Activated CD8-positive, alpha-beta memory T cell treated with anti-CD3 and anti-CD28 coated beads for 36 hours (primary cell): Measurements from ENCODE around the gene PROKR2. TPM values are rescaled to one million over a fixed set of nuclear protein-coding genes. Genes with fewer than 3 reads are reported as not detected.

Experiments used
- CTCF ChIA-PET: fragments of 350-600 bp; sonication (Branson Sonifier 250); formaldehyde crosslinking; loops from one replicate; lab custom pipeline; 2021; ENCODE audit warnings: antibody characterized with exemption; lab: Charles Lee
- POLR2A ChIA-PET: fragments of 350-600 bp; sonication (Branson Sonifier 250); formaldehyde crosslinking; loops from one replicate; lab custom pipeline; 2021; ENCODE audit warnings: antibody characterized with exemption; lab: Charles Lee
- total RNA-seq, 2 experiments: library from RNA; stranded (reverse); gene quantifications; one replicate each; pipeline ENCODE4 v1.2.3, GENCODE V29; 2021

PROKR2 gene
- under 1 TPM in 1 of 2 experiments, not detected in 1; 0.15 TPM for total RNA-seq

DNA sequence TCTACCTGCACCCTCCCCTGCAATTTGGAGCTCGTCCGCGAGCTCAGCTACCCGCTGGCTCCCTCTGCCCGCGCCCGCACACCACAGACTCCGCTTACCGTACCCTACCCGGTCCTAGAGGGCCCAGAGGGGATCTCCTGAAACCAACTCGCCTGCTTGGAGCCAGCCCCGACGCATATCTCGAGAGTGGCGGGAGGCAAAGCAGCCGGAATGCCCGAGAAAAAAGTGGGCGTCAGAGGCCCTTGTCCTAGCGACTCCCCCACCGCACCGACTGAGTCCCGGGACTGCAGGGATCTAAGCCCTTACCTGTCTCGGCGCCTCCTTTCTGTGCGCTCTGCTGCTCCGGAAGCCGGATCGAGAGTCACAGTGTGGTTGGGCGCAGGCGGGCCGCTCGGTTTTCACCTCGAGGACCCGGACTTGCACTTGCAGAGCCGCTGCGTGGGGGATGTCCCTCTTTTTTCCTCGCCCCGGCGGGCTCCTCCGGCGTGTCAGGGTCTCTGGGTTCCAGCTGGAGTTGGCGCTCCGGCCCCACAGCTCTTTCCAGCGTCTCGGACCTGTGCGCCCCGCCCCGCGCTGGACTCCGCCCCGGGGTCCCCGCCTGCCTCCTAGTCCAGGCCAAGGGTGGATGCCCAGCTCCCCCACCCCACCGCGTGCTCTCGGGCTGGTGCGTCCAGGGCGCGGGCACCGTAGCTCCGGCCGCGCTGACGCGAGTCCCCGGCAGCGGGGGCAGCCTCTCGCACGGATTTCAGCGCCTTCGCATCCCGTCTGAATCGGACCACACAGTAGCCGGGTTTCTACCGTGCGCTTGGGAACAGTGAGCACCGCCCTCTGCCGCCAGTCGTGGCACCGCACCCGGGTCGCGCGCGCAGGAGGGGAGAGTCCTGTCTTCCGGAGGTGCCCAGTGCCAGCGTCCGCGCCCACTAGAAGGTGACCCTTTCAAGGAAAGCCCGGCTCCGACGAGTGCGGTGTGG, at the start of gene PROKR2:
PROKR2 (minus strand) TSS at position 767 of the 971 bp plus-strand sequence. CDS start 2,585 bp downstream, outside the sequence.
- POLR2A ChIA-PET: no interaction called here
- CTCF ChIA-PET: interaction anchor here (1.3 kb wide), 1 partner anchor 10 kb away, joined by 3 read pairs; no protein-coding TSS in a partner anchor

DNA sequence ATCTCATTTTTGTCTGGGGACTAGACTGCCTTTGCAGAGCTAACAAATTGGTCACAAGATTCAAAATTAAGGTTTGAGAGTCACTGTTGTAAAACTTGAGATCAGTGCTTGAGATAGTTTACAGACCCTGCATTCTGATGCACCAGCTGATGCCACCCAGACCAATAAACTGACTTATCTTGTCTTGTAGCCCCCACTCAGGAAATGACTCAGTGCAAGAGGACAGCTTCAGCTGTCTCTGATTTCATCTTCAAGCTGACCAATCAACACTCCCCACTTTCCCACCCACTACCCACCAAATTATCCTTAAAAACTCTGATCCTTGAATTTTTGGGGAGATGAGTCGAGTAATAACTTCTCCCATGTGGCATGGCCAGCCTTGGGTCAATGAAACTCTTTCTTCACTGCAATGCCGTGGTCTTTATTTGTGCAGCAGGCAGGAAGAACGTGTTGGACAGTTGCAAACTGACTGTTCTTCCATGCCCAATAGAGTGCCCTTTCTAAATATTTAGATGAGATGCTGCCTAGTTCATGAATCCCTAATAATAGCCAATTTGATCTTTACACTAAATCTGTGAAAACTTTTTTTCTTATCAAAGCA, 48.3 kb upstream of the PROKR2 start:
- ChIA-PET POLR2A (no interaction called here), CTCF (no interaction called here)

DNA sequence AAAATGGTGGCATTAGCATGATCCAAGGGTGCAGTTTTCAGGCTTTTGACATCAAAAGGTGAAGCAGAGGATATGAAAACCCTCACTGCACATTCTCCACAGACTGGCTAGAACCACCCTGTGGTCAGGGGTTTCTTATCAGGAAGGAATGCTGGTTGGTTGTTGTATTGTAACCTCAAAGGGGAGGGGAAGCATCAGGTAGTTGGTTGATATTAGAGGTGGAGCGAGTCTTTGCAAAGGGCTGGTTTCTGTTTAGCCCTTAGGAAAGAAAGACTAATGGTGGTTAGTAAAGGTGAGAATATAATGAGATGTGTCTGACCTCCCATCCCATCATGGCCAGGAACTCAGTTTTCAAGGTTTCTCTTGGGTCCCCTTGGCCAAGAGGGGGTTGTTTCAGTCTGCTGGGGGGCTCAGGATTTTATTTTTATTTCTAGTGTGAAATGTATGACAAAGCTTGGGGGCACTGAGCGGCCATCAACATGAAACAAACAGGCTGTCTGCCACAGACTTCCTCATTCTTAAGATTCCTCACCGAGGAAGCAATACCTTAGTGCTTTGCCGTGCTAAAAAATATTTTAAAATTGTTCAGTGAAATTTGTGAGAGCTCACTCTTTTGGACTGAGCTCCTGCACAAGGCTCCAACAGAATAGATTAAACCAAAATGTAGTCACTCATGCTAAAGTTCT, 47.5 kb upstream of the PROKR2 start:
- CTCF ChIA-PET: no interaction called here
- POLR2A ChIA-PET: no interaction called here

DNA sequence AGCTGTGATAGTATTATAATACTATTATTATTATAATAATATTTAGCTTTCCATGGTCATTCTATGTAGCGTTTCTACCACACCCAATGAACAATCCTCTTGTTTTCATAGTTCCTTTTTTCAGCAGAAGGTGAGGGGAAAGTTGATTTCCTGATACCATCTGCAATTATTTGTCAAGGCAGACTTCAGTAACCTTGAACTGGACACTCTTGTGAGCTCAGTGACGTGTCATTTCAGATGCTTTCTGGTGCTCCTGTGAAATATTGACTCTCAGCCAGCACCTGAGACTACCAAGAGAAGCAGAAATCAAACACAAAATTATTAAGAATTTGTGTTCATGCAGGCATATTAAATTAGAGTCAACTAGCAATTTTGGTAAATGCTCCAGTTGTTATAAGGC, 46.0 kb upstream of the PROKR2 start:
- POLR2A ChIA-PET: no interaction called here
- CTCF ChIA-PET: no interaction called here

DNA sequence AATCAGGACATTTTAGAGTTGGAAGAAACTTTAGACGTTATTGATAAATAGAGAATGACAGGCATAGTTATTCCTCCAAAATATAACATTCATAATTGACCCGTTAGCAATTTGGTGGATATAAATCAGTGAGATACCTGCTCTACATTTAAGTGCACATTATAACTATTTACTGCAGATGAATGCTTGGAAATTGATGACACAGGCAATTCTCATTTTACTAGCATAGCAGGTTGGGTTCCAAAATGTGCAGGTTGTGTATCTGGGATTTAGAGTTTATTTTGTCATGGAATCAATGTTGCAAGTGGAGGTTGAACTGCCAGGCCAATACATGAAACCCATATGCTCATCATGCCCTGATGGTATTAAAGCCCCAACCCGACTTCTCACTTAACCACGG, 44.4 kb upstream of the PROKR2 start:
- POLR2A ChIA-PET: no interaction called here
- CTCF ChIA-PET: no interaction called here

DNA sequence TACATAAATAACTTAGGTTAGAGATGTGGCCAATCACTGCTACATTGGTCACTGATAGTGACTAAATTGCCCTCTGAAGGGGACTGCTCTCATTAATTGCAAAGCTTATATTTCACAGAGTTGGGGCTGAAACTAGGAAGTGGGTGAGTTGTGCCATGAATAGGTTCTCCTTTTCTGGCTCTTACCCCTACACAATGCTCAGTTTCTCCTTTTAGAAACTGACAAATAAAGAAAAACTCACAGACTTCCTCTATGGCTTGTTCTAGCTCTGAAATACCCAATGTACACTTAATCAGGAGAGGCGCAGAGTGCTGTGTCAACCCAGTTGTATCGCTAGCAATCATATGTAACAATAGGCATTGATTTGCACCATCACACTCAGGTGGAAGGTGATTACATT, 41.2 kb upstream of the PROKR2 start:
- CTCF ChIA-PET: no interaction called here
- POLR2A ChIA-PET: no interaction called here

DNA sequence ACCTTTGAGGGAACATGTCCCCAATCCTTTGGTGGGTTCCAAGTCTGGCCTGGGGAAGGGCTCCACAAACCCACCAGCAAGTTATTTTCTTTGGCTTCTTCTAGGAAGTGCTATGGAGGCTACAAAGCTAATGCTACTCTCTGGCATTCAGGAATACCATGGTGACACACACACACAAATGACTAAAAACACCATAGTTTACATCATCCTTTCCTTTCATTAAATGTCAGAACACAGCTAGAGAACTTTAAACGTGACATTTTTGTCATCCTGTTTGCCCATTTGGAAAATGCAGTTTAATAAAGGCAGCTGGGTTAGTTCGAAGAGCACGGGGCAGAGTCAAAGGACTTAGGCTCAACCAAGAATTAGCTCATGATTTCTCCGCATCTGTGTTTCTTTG, 40.2 kb upstream of the PROKR2 start:
- ChIA-PET POLR2A (no interaction called here), CTCF (no interaction called here)

DNA sequence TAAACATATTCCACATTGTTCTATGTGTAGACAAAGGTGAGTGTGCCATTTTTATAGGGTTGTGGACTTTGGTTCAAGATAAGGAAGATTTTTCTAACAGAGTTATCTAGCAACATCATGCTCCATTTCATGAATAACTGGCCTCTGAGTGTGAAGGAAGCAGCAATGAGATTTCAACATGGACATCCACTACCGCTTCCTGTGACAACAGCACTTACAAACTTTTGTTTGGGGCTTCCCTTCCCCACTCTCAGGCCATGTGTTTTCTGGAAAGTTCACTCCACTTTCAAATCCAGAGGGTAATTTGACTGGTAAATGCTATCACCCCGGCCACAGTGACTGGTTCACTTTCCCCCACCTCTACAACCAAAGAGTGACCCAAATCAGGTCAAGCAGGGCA, 38.1 kb upstream of the PROKR2 start:
- POLR2A ChIA-PET: no interaction called here
- CTCF ChIA-PET: no interaction called here

DNA sequence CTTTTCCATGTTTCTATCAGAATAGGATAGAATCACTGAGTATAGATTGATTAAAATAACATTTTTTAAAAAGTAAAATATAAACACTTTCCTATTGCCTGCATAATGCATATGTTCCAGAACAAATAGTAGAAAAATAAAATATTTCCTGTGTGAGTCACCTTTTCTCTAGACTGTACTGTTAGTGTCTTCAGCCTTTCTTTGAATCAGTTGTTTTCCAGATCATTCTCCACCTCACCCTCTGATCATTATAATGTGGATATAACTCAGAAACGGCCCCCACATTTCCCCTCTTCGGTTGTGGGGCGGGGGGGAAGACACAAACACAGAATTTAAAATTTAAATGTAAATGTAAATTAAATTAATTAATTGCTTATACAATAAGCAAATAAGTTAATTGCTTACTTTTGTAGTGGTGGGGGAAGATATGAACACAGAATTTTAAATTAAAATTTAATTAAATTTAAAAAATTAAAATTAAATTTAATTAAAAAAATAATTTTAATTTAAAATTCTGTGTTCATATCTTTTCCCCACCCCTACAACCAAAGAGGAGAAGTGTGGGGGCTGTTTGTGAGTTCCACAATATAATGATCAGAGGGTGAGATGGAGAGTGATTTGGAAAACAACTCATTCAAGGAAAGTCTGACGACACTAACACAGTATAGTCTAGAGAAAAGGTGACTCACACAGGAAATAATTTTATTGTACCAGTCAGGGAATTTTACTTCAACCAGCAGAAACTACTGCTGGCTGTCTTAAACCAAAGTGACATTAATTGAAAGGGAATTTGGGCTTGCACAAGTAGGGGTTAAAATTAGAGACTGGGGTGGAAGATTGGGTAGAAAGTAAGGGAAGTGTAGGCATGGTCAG, 37.1 kb upstream of the PROKR2 start:
- POLR2A ChIA-PET: no interaction called here
- CTCF ChIA-PET: no interaction called here

DNA sequence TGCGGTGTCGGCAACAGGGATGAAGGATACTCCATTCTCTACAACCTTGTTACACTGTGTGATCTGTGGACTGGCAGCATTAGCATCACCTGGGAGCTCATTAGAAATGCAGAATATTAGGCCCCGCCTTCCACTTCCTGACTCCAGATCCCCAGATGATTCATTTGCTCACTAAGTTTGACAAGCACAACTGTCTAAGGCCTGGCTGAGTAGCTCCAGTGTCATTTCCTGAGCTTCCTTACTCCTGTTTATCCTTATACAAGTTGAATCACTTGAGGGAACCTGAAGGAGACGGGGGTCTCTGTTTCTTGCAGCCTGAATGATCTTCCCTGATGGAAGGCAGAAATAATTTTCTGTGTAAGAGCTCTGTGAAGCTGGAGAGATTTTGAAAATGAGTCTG, 32.7 kb upstream of the PROKR2 start:
- ChIA-PET CTCF (interaction anchor here (0.6 kb wide), 1 partner anchor 137 kb away, joined by 3 read pairs; no protein-coding TSS in a partner anchor), POLR2A (no interaction called here)

DNA sequence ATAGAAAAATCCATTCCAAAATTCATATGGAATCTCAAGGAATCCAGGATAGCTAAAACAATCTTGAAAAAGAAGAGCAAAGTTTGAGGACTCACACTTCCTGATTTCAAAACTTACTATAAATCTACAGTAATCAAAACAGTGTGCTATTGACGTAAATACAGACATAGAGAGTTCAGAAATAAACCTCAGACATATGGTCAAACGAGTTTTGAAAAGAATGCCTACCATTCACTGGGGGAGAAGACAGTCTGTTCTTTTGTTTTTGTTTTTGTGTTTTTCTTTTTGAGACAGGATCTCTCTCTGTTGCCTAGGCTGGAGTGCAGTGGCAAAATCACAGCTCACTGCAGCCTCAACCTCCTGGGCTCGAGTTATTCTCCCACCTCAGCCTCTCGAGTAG, 25.3 kb upstream of the PROKR2 start:
- ChIA-PET POLR2A (no interaction called here), CTCF (no interaction called here)

DNA sequence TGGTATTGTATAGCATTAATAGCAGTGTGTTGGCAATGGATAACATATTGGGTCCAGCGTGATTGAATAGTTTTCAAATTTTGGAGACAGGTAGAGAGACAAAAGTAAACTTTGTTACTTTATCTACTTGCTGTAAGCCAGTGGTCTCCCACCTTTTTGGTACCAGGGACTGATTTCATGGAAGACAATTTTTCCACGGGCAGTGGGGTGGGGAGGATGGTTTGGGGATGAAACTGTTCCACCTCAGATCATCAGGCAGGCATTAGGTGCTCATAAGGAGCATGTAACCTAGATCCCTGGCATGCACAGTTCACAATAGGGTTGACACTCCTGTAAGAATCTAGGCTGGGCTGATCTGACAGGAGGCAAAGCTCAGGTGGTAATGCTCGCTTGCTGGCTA, 14.6 kb upstream of the PROKR2 start:
- POLR2A ChIA-PET: no interaction called here
- CTCF ChIA-PET: no interaction called here

DNA sequence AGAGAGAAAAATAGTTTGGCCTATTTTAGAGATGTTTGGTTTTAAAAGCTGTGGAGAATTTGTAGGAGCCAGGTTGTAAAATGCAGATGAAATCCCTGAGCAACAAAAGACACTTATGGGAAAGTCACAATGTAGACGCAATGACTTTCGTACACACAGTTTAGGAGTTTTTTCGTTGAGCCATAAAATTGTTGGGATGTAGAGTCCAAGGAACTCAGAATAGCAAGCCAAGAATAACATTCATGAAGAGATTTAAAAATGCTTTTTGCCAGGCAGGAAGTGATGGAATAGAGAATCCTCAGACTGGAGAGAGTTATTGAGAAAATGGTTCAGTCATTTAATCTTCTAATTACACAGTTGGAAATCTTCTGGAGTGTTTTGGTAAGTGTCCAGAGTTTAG, 11.5 kb upstream of the PROKR2 start:
- CTCF ChIA-PET: no interaction called here
- POLR2A ChIA-PET: no interaction called here

DNA sequence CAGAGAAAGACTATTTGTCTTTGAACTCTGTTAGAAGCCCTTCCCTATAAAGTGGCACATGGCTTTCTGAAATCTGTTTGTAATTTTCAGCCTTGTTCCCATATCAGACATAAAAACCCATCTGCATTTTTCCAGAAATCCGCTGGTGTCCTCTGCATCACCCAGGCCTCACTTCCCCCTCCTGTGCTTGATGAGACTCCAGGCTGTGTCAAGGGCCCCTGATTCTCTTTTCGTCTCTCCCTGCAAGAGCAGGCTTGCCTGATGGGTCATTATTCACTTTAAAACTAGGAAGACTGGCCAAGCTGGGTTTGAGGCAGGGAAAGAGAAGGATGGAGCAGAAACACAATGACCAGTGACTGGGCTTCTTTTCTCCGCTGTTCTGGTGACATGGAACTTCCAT, 10.6 kb upstream of the PROKR2 start:
- ChIA-PET CTCF (no interaction called here), POLR2A (no interaction called here)

DNA sequence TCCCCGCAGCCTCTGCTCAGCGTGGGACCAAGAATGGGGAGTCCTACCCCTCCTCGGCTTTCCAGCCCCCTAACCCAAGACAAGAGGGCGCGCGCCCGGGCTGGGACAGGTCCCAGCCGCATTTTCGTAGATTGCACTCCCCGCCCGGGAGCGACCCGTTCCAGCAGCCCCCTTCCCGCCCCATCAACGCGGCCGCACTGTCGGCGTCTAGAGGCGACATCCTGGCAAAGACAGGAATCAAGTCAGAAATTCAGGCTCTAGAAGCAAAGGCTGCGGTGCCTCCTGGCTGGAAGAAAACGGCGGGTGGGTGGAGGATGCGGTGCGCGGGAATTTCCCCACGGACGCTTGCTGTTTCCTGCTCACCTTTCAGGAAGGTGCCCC, 957 bp downstream of the PROKR2 start:
- POLR2A ChIA-PET: no interaction called here
- CTCF ChIA-PET: no interaction called here

DNA sequence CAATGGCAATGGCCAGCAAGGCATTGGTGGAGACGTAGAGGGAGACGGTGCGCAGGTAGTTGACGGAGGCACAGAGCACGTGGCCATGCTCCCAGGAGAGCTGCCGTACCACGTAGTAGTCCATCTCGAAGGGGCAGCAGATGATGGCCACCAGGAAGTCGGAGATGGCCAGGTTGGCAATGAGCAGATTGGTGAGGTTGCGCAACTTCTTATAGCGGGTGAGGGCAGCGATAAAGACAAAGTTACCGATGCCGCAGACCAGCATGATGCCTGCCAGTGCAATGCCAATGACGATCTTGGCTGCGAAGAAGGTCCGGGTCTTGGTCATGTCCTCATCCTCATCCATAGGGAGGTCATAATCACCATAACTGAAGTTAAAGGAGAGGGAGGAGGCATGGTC, 2.8 kb downstream of the PROKR2 start:
- ChIA-PET CTCF (no interaction called here), POLR2A (no interaction called here)

DNA sequence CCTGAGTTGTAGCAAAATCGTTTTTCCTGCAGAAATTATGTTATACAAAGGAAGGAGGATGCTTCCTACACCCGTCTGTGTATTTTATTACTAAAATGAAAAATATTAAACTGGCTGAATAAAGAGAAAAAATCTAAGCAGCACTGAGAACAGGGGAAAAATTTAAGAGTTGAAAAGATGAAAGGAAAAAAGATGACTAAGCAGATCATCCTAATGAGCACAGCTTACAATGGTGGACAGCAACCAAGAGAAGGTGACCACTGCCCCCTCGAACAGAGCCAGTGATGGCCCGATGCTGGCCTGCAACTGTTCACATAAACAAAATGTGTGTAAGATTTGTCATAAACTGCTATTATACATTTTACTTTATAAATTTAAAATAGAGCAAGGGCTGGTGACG, 4.2 kb downstream of the PROKR2 start:
- POLR2A ChIA-PET: no interaction called here
- CTCF ChIA-PET: no interaction called here

DNA sequence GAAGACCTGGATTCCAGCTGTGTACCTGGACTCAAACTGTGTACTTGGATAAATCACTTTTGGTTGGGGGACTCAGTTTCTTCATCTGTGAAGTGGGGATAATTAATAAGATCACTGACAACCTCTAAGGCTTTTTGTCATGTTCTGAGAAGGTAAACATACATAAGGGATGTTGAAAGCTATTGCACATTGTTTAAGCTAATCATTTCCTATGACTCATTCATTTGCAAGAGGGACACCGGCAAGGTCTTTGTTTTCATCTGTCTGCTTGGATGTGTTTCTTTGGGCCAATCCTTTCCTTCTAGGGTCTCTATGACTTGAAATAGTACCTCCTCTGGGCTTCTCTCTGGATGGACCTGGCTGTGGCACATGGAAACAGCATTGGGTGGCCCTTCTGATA, 6.8 kb downstream of the PROKR2 start:
- POLR2A ChIA-PET: no interaction called here
- CTCF ChIA-PET: no interaction called here

DNA sequence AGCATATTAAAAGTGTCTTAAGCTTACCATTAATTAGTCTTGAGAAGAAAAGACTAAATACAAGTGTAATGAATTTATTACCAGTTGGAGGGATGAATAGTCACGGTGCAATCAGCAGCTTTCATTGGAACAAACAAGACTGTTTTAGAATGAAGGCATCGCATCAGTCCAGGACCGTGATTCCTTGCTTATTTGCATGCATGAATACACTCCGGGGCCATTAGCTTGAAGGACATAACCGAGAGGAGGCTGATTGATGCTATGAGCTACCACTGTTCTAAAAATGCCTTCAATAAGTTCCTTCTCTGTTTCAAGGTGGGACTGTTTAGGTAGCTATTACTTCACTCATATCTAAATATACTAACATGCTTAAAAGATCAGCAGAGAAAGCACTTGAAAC, 17.9 kb downstream of the PROKR2 start:
- ChIA-PET CTCF (no interaction called here), POLR2A (interaction anchor here (0.6 kb wide), 1 partner anchor 172 kb away, joined by 3 read pairs; the partner anchor contains the start of gene CDS2)
